Stomach (tissue), 9 donors: ENCODE results near the gene USP34. TPM values are rescaled to one million over a fixed set of nuclear protein-coding genes. Genes with fewer than 3 reads are reported as not detected.

Experiments used
- DNase-seq, 2 donors: peaks; one replicate each; pipeline versions ENCODE4 v3.0.0 to v3.0.0-alpha.2; 2013 to 2019
- H3K27ac ChIP-seq, 5 donors: fragments of 200-600 bp in 4 of 5; sonication (generic) in 4 of 5; one replicate each; pipeline ENCODE4 v1.5.1; 2013 to 2019; ENCODE audit warnings: mild to moderate bottlenecking in 1 of 5, moderate library complexity in 1 of 5
- H3K27me3 ChIP-seq, 3 donors: fragments of 200-600 bp; sonication (generic); one replicate each; pipeline ENCODE4 v1.5.1; 2017 to 2019; ENCODE audit warnings: mixed run types in 1 of 3
- H3K36me3 ChIP-seq, 4 donors: fragments of 200-600 bp; sonication (generic); 1 replicate in 3 of 4; 2 replicates in 1 of 4; pipeline ENCODE4 v1.5.1; 2016 to 2019
- H3K4me1 ChIP-seq, 4 donors: fragments of 200-600 bp; sonication (generic); one replicate each; pipeline ENCODE4 v1.5.1; 2016 to 2019
- H3K4me3 ChIP-seq, 4 donors: fragments of 200-600 bp; sonication (generic) in 3 of 4; one replicate each; pipeline ENCODE4 v1.5.1; 2016 to 2019; ENCODE audit warnings: mild to moderate bottlenecking in 1 of 4
- H3K9me3 ChIP-seq, 4 donors: fragments of 200-600 bp; sonication (generic); one replicate each; pipeline ENCODE4 v1.5.1; 2016 to 2019
- CTCF ChIP-seq, 7 experiments: fragments of 450-650 bp in 4 of 7; fragments of 200-600 bp in 3 of 7; sonication (generic) in 3 of 7; IDR thresholded peaks; one replicate each; pipeline ENCODE4 v1.5.1; 2016 to 2019; ENCODE audit warnings: antibody characterized with exemption in 7 of 7, control low read depth in 2 of 7, mild to moderate bottlenecking in 1 of 7
- EP300 ChIP-seq: sonication (generic); formaldehyde crosslinking; IDR thresholded peaks from one replicate; pipeline ENCODE4 v1.6.1; 2017; ENCODE audit warnings: antibody characterized with exemption
- POLR2A ChIP-seq, 4 donors: fragments of 450-650 bp; IDR thresholded peaks; one replicate each; pipeline ENCODE4 v1.6.1; 2016; ENCODE audit warnings: antibody characterized with exemption in 4 of 4, control low read depth in 2 of 4, mild to moderate bottlenecking in 1 of 4, moderate library complexity in 1 of 4
- POLR2AphosphoS5 ChIP-seq, 3 donors: sonication (generic); formaldehyde crosslinking; IDR thresholded peaks; one replicate each; pipeline ENCODE4 v1.6.1; 2016; ENCODE audit warnings: antibody characterized with exemption in 3 of 3
- WGBS, 5 donors: extraction: QIAGEN DNeasy Blood & Tissue Kit in 3 of 5; methylation state at CpG; one replicate each; pipeline versions ENCODE4 v1.1.5 to v1.1.7; 2013 to 2018; 5-methylcytosine and 5-hydroxymethylcytosine counted together
- intact Hi-C: fragments of 100-400 bp; cut with DNase I; formaldehyde crosslinking; loops from one replicate; pipeline ENCODE4 v1.15.1; 2023; ENCODE audit warnings: low total_unique reads
- polyA plus RNA-seq, 3 donors: library from polyadenylated mRNA; stranded (reverse); fragments of 200-250 nt; gene quantifications; one replicate each; pipeline ENCODE4 v1.2.3, GENCODE V29; 2013
- total RNA-seq, 5 donors: library from RNA; depleted of rRNA; stranded (reverse); fragments of >200 nt; gene quantifications; one replicate each; pipeline versions ENCODE4 v1.1.0 to v1.2.3, GENCODE V29; 2014 to 2016
- donor health status: healthy with polysubstance abuse.
- donor health status: Bipolar disorder and iron deficiency.
- donor health status: healthy.

The USP34 gene
- total and polyA plus RNA-seq, 8 donors = 21.1 to 300 (median 73.2) TPM

DNA sequence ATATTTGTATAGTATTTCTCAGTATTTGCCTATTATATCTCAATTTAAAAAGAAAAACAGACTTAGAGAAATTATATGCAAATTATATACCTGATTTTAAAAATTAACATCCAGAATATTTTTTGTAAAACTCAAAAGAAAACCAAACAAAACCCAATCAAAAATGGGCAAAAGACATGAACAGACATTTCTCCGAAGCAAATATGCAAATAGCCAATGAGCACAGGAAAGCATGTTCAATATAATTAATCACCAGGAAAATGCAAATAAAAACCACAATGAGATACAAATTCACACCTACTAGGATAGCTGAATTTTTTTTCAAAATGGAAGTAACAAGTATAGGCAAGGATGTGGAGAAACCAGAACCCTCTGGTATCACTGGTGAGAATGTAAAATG lies 108.0 kb downstream of the USP34 start:
- H3K9me3 ChIP-seq = no peaks in the 10 kb centered on the region
- peaks cover 0 to 51% (median 43%) of the 10 kb centered on the region in 4 donors for H3K36me3 ChIP-seq
- no peak overlapping the region for H3K27ac ChIP-seq
- intact Hi-C loops = no loop called here
- peaks cover 0 to 4% (median under 1%) of the 10 kb centered on the region in 4 donors for H3K4me1 ChIP-seq
- TF ChIP-seq EP300 (no peak), CTCF (IDR thresholded peaks at IDR 0.05) (no peak), POLR2AphosphoS5 (IDR thresholded peaks at IDR 0.05) (no peak), POLR2A (IDR thresholded peaks at IDR 0.05) (no peak)
- H3K27me3 ChIP-seq = no peaks in the 10 kb centered on the region
- WGBS, 5 donors = 94 to 98% (median 96%) methylated on average over 1 of the region's 1 CpG
- no peak for DNase-seq
- H3K4me3 ChIP-seq = no peak overlapping the region

- peaks cover 0 to 40% (median 28%) of the 10 kb centered on the region in 4 donors for H3K36me3 ChIP-seq
- peaks cover 0 to 22% (median 10%) of the 10 kb centered on the region in 4 donors for H3K4me1 ChIP-seq
- no peak overlapping the region for H3K4me3 ChIP-seq
- H3K9me3 ChIP-seq = no peaks in the 10 kb centered on the region
- WGBS, 5 donors = 96 to 100% (median 100%) methylated on average over 1 of the region's 1 CpG
- no peak overlapping the region for H3K27ac ChIP-seq
- no peak for DNase-seq
- intact Hi-C loops = no loop called here
- no peaks in the 10 kb centered on the region for H3K27me3 ChIP-seq
- no peak for TF ChIP-seq EP300
- TF ChIP-seq POLR2AphosphoS5 (IDR thresholded peaks at IDR 0.05) = no peak
- TF ChIP-seq CTCF (IDR thresholded peaks at IDR 0.05) = no peak
- no peak for TF ChIP-seq POLR2A (IDR thresholded peaks at IDR 0.05)
Observed at GRCh38 chr2:61361068-61361467, 109.8 kb downstream of the USP34 start.

DNA sequence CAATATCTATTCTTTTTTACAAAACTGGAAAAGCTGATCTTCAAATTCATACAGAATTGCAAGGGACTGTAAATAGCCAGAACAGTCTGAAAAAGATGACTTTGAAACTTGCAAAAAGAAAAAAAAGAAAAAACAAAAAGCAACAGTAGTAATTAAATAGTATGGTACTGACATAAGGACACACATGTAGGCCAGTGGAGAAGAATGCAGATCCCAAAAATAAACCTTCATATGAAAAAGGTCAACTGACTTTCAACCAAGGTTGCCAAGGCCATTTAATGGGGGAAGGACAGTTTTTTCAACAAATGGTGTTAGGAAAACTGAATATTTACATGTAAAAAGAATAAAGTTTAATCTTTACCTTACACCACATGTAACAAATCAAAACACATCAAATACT lies 111.8 kb downstream of the USP34 start:
- intact Hi-C loops = no loop called here
- no peaks in the 10 kb centered on the region for H3K27me3 ChIP-seq
- TF ChIP-seq POLR2AphosphoS5 (IDR thresholded peaks at IDR 0.05) (no peak), CTCF (IDR thresholded peaks at IDR 0.05) (no peak), EP300 (no peak), POLR2A (IDR thresholded peaks at IDR 0.05) (no peak)
- H3K27ac ChIP-seq = no peak overlapping the region
- H3K36me3 ChIP-seq = peaks cover 0 to 37% (median 25%) of the 10 kb centered on the region in 4 donors
- peaks cover 0 to 27% (median 12%) of the 10 kb centered on the region in 4 donors for H3K4me1 ChIP-seq
- H3K4me3 ChIP-seq = no peak overlapping the region
- no peak for DNase-seq
- H3K9me3 ChIP-seq = peaks cover 0 to 7% (median 6%) of the 10 kb centered on the region in 4 donors

- Histone ChIP-seq H3K36me3 (peaks cover 0 to 33% (median 17%) of the 10 kb centered on the region in 4 donors), H3K27ac (no peak overlapping the region), H3K4me3 (no peak overlapping the region), H3K27me3 (no peaks in the 10 kb centered on the region), H3K9me3 (peaks cover 0 to 15% (median 13%) of the 10 kb centered on the region in 4 donors), H3K4me1 (peaks cover 0 to 27% (median 12%) of the 10 kb centered on the region in 4 donors)
- 86 to 93% (median 90%) methylated on average over 6 of the region's 6 CpGs for WGBS, 5 donors
- intact Hi-C loops = no loop called here
- no peak for DNase-seq
- TF ChIP-seq POLR2A (IDR thresholded peaks at IDR 0.05) (no peak), CTCF (IDR thresholded peaks at IDR 0.05) (no peak)
Observed at GRCh38 chr2:61357681-61358080, 113.2 kb downstream of the USP34 start.
